Activated T-helper 1 cell treated with anti-CD3 and anti-CD28 coated beads, Interleukin-2, amount 50 U/mL, for 16 hours (primary cell): Measurements from ENCODE around the gene PRKAR2A.

Experiments
- DNase-seq, 2 donors: peaks; one replicate each; pipeline ENCODE4 v3.0.0-alpha.2; 2020; ENCODE audit warnings: low read depth in 1 of 2, low spot score in 1 of 2

Gene PRKAR2A

GRCh38 chr3:48847504-48848423 is at the start of gene PRKAR2A:
Gene PRKAR2A (minus strand): TSS chr3:48847874. CDS start chr3:48847596, 278 bp downstream.
- peak; percentile 57 to 76 for DNase-seq

GRCh38 chr3:48896936-48897335 is 49.3 kb upstream of the PRKAR2A start:
- no peak for DNase-seq

- DNase-seq = no peak
Measured at GRCh38 chr3:48894516-48894915, 46.8 kb upstream of the PRKAR2A start.

GRCh38 chr3:48891606-48892005 is 43.9 kb upstream of the PRKAR2A start:
- no peak for DNase-seq

GRCh38 chr3:48885753-48886152 is 38.1 kb upstream of the PRKAR2A start:
- no peak for DNase-seq

GRCh38 chr3:48881652-48882114 is 34.0 kb upstream of the PRKAR2A start:
- DNase-seq = no peak

GRCh38 chr3:48881006-48881405 is 33.3 kb upstream of the PRKAR2A start:
- no peak for DNase-seq

- no peak for DNase-seq
Measured at GRCh38 chr3:48879994-48880377, 32.3 kb upstream of the PRKAR2A start.

GRCh38 chr3:48879307-48879993 is 31.8 kb upstream of the PRKAR2A start:
- no peak for DNase-seq

GRCh38 chr3:48877671-48878070 is 30.0 kb upstream of the PRKAR2A start:
- DNase-seq = no peak

GRCh38 chr3:48863122-48863521 is 15.4 kb upstream of the PRKAR2A start:
- no peak for DNase-seq

- DNase-seq = no peak
Measured at GRCh38 chr3:48859206-48859605, 11.5 kb upstream of the PRKAR2A start.

GRCh38 chr3:48858709-48859108 is 11.0 kb upstream of the PRKAR2A start:
- DNase-seq = no peak

- DNase-seq = no peak
Measured at GRCh38 chr3:48857641-48858040, 10.0 kb upstream of the PRKAR2A start.

GRCh38 chr3:48856469-48856868 is 8.8 kb upstream of the PRKAR2A start:
- DNase-seq = no peak

GRCh38 chr3:48855681-48856447 is 8.2 kb upstream of the PRKAR2A start:
- DNase-seq = no peak

- no peak for DNase-seq
Measured at GRCh38 chr3:48852151-48852550, 4.5 kb upstream of the PRKAR2A start.

- DNase-seq = no peak
Measured at GRCh38 chr3:48851407-48851806, 3.7 kb upstream of the PRKAR2A start.

- DNase-seq = no peak
Measured at GRCh38 chr3:48848816-48849515, 1.3 kb upstream of the PRKAR2A start.

- DNase-seq = peak; percentile 15 to 16
Measured at GRCh38 chr3:48847053-48847503, 596 bp downstream of the PRKAR2A start.

GRCh38 chr3:48845170-48845569 is 2.5 kb downstream of the PRKAR2A start:
- DNase-seq = no peak
